Loucy (cell line): ENCODE results near the gene CLDN20.

ENCODE experiments used
- H2AFZ ChIP-seq: fragments of 200-600 bp; sonication (generic); 2 replicates; pipeline ENCODE4 v1.6.0; 2016; ENCODE audit warnings: antibody characterized with exemption, mild to moderate bottlenecking, low read length, moderate library complexity
- H3F3A ChIP-seq: fragments of 200-600 bp; 2 replicates; pipeline ENCODE4 v1.6.0; 2016; ENCODE audit warnings: antibody characterized with exemption, low read depth, mild to moderate bottlenecking
- H3K27me3 ChIP-seq: fragments of 200-600 bp; sonication (generic); 2 replicates; pipeline ENCODE4 v1.6.1; 2014; ENCODE audit warnings: low read length, mild to moderate bottlenecking; ENCODE audit not compliant: insufficient read depth, poor library complexity, severe bottlenecking
- H3K36me3 ChIP-seq: fragments of 200-600 bp; sonication (generic); 2 replicates; pipeline ENCODE4 v1.6.1; 2016; ENCODE audit warnings: low read length; ENCODE audit not compliant: insufficient read depth
- H3K4me1 ChIP-seq: fragments of 200-600 bp; sonication (generic); 2 replicates; pipeline ENCODE4 v1.5.1; 2014; ENCODE audit warnings: low read length, mild to moderate bottlenecking; ENCODE audit not compliant: insufficient read depth, poor library complexity, severe bottlenecking
- H3K4me2 ChIP-seq: fragments of 200-600 bp; sonication (generic); 2 replicates; pipeline ENCODE4 v1.6.0; 2014; ENCODE audit warnings: antibody characterized with exemption, low read length, low read depth, mild to moderate bottlenecking; ENCODE audit not compliant: poor library complexity, severe bottlenecking
- H3K4me3 ChIP-seq: fragments of 200-600 bp; sonication (generic); 2 replicates; pipeline ENCODE4 v1.5.1; 2014; ENCODE audit warnings: low read length, mild to moderate bottlenecking, mixed read lengths; ENCODE audit not compliant: poor library complexity, severe bottlenecking
- H3K79me2 ChIP-seq: fragments of 200-600 bp; sonication (generic); 2 replicates; pipeline ENCODE4 v1.6.1; 2014; ENCODE audit warnings: low read length; ENCODE audit not compliant: insufficient read depth
- H3K9ac ChIP-seq: fragments of 200-600 bp; sonication (generic); 2 replicates; pipeline ENCODE4 v1.6.0; 2014; ENCODE audit warnings: mild to moderate bottlenecking, low read depth, low read length, moderate library complexity; ENCODE audit not compliant: poor library complexity, severe bottlenecking
- H3K9me2 ChIP-seq: fragments of 200-600 bp; sonication (generic); replicated peaks from 2 replicates; pipeline ENCODE4 v1.6.1; 2016; ENCODE audit warnings: low read depth, low read length, mixed read lengths
- H3K9me3 ChIP-seq: fragments of 200-600 bp; sonication (generic); 2 replicates; pipeline ENCODE4 v1.6.1; 2014; ENCODE audit warnings: mild to moderate bottlenecking, antibody characterized with exemption, low read length, low read depth; ENCODE audit not compliant: insufficient read depth
- H4K20me1 ChIP-seq: fragments of 200-600 bp; sonication (generic); 2 replicates; pipeline ENCODE4 v1.6.0; 2014; ENCODE audit warnings: antibody characterized with exemption, low read length, mild to moderate bottlenecking; ENCODE audit not compliant: insufficient read depth, poor library complexity, severe bottlenecking
- EZH2phosphoT487 ChIP-seq: fragments of 200-600 bp; IDR thresholded peaks from 2 replicates; pipeline ENCODE4 v1.6.1; 2018; ENCODE audit warnings: antibody characterized with exemption, mild to moderate bottlenecking, moderate library complexity, borderline replicate concordance
- TF ChIP-seq, protein P1 (sequence below): fragments of 200-600 bp; sonication (generic); conservative IDR thresholded peaks from 2 replicates; pipeline ENCODE4 v1.5.1; 2014; ENCODE audit warnings: mild to moderate bottlenecking, antibody characterized with exemption, low read length

The CLDN20 gene

DNA sequence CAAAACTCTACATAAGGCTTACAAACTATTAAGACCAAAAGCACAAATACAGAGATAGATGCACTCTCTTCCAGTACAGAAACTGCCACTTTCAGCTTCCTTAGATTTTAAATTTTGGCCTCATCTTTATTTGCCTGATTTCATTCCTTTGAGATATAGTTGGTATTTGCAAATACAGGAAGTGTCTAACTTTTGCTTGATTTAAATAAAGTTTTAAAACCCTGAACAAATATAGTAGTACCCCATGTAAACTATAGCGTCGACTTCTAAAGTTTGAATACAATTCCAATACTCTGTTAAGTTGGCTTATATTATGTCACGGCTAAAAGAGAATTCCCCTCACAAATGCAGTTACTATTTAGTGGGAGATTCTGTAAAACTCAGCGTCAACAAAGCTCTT, 1.2 kb upstream of the CLDN20 start:
- H2AFZ ChIP-seq = no peak overlapping the region
- H3K4me2 ChIP-seq = no peak overlapping the region
- no peaks in the 10 kb centered on the region for H3K9me2 ChIP-seq
- TF ChIP-seq, protein P1, sequence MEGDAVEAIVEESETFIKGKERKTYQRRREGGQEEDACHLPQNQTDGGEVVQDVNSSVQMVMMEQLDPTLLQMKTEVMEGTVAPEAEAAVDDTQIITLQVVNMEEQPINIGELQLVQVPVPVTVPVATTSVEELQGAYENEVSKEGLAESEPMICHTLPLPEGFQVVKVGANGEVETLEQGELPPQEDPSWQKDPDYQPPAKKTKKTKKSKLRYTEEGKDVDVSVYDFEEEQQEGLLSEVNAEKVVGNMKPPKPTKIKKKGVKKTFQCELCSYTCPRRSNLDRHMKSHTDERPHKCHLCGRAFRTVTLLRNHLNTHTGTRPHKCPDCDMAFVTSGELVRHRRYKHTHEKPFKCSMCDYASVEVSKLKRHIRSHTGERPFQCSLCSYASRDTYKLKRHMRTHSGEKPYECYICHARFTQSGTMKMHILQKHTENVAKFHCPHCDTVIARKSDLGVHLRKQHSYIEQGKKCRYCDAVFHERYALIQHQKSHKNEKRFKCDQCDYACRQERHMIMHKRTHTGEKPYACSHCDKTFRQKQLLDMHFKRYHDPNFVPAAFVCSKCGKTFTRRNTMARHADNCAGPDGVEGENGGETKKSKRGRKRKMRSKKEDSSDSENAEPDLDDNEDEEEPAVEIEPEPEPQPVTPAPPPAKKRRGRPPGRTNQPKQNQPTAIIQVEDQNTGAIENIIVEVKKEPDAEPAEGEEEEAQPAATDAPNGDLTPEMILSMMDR = no peak
- no peak for TF ChIP-seq EZH2phosphoT487
- H3K9me3 ChIP-seq = no peaks in the 10 kb centered on the region
- H3K79me2 ChIP-seq = no peaks in the 10 kb centered on the region
- no peaks in the 10 kb centered on the region for H3K27me3 ChIP-seq
- H3K4me3 ChIP-seq = no peak overlapping the region
- H3F3A ChIP-seq = no peaks in the 10 kb centered on the region
- H3K4me1 ChIP-seq = no peaks in the 10 kb centered on the region
- no peak overlapping the region for H3K9ac ChIP-seq
- peaks cover 51% of the 10 kb centered on the region; the same call in 1 of the 2 replicates for H3K36me3 ChIP-seq
- H4K20me1 ChIP-seq = no peaks in the 10 kb centered on the region

GRCh38 chr6:155264693-155265320, 994 bp downstream of the CLDN20 start:
- Histone ChIP-seq H2AFZ (no peak overlapping the region), H3K9ac (no peak overlapping the region), H3K4me3 (no peak overlapping the region), H3K9me2 (no peaks in the 10 kb centered on the region), H4K20me1 (no peaks in the 10 kb centered on the region), H3F3A (no peaks in the 10 kb centered on the region), H3K4me2 (no peak overlapping the region), H3K27me3 (no peaks in the 10 kb centered on the region), H3K79me2 (no peaks in the 10 kb centered on the region), H3K36me3 (peaks cover 31% of the 10 kb centered on the region; the same call in 1 of the 2 replicates), H3K9me3 (no peaks in the 10 kb centered on the region), H3K4me1 (no peaks in the 10 kb centered on the region)
- no peak for TF ChIP-seq EZH2phosphoT487
- TF ChIP-seq, protein P1 = no peak

- H4K20me1 ChIP-seq = no peaks in the 10 kb centered on the region
- H3F3A ChIP-seq = no peaks in the 10 kb centered on the region
- no peak overlapping the region for H2AFZ ChIP-seq
- no peaks in the 10 kb centered on the region for H3K9me2 ChIP-seq
- H3K9ac ChIP-seq = no peak overlapping the region
- H3K4me2 ChIP-seq = no peak overlapping the region
- no peak overlapping the region for H3K4me3 ChIP-seq
- no peaks in the 10 kb centered on the region for H3K79me2 ChIP-seq
- H3K4me1 ChIP-seq = no peaks in the 10 kb centered on the region
- no peaks in the 10 kb centered on the region for H3K9me3 ChIP-seq
- no peak for TF ChIP-seq EZH2phosphoT487
- TF ChIP-seq, protein P1 = no peak
- H3K27me3 ChIP-seq = no peaks in the 10 kb centered on the region
- H3K36me3 ChIP-seq = peaks cover 24% of the 10 kb centered on the region; the same call in 1 of the 2 replicates
Observed at GRCh38 chr6:155265843-155266535, 2.2 kb downstream of the CLDN20 start.
